Measurements from ENCODE around the gene CYTH3.

- TF ChIP-seq POLR2A (IDR thresholded peaks at IDR 0.05; ENCODE audit: low read depth, low read length) (no peak), POLR2AphosphoS5 (IDR thresholded peaks at IDR 0.05; ENCODE audit: low read depth, low read length) (no peak), SPI1 (IDR thresholded peaks at IDR 0.05; ENCODE audit: low read depth, low read length) (no peak), TAF1 (IDR thresholded peaks at IDR 0.05; ENCODE audit: low read depth, low read length) (no peak)
Observed at GRCh38 chr7:6160191-6160623, 112.2 kb downstream of the CYTH3 start.
